SW480 (cell line): Measurements from ENCODE around the gene TOPORS.

Source experiments
- DNase-seq: peaks from one replicate; pipeline ENCODE4 v3.0.0-alpha.2; 2016; ENCODE audit warnings: low spot score

TOPORS gene

GRCh38 chr9:32502464-32502863 is 49.9 kb downstream of the TOPORS start:
- no peak for DNase-seq

GRCh38 chr9:32501868-32502267 is 50.5 kb downstream of the TOPORS start:
- DNase-seq: no peak

GRCh38 chr9:32500768-32501167 is 51.6 kb downstream of the TOPORS start:
- DNase-seq: no peak

- DNase-seq: no peak
Measured at GRCh38 chr9:32497921-32498320, 54.5 kb downstream of the TOPORS start.

GRCh38 chr9:32490601-32491000 is 61.8 kb downstream of the TOPORS start:
- DNase-seq: no peak
